HCT116 (cell line): ENCODE data around the gene RELL1.

Source experiments
- CTCF ChIP-seq, 3 experiments: fragments of 200-600 bp in 1 of 3; sonication (generic) in 1 of 3; IDR thresholded peaks in 2 of 3; conservative IDR thresholded peaks in 1 of 3; 2 replicates each; pipeline ENCODE4 v1.5.1; 2012 to 2017; ENCODE audit warnings: low read depth in 2 of 3, low read length in 2 of 3, antibody characterized with exemption in 1 of 3, borderline replicate concordance in 1 of 3, control low read depth in 1 of 3, mild to moderate bottlenecking in 1 of 3, mixed read lengths in 1 of 3, mixed run types in 1 of 3, moderate library complexity in 1 of 3; ENCODE audit not compliant: insufficient read depth in 1 of 3
- EZH2 ChIP-seq: fragments of 200-600 bp; sonication (generic); IDR thresholded peaks from 2 replicates; pipeline ENCODE4 v1.6.1; 2017; ENCODE audit warnings: antibody characterized with exemption, mixed run types
- MAX ChIP-seq: IDR thresholded peaks from 2 replicates; pipeline ENCODE4 v1.6.1; 2012
- POLR2A ChIP-seq: IDR thresholded peaks from 2 replicates; pipeline ENCODE4 v1.7.0; 2011; ENCODE audit warnings: borderline replicate concordance; ENCODE audit not compliant: insufficient read depth, insufficient read length; ENCODE audit errors: extremely low read depth
- POLR2AphosphoS5 ChIP-seq: IDR thresholded peaks from 2 replicates; pipeline ENCODE4 v1.6.1; 2011; ENCODE audit warnings: mild to moderate bottlenecking, low read depth, low read length, moderate library complexity
- RAD21 ChIP-seq: IDR thresholded peaks from 2 replicates; pipeline ENCODE4 v1.6.1; 2012; ENCODE audit warnings: low read depth, mild to moderate bottlenecking
- SIN3A ChIP-seq: IDR thresholded peaks from 2 replicates; pipeline ENCODE4 v1.6.1; 2012; ENCODE audit warnings: low read depth
- YY1 ChIP-seq: IDR thresholded peaks from 2 replicates; pipeline ENCODE4 v1.6.1; 2011; ENCODE audit warnings: low read length, low read depth, moderate library complexity, mild to moderate bottlenecking; ENCODE audit not compliant: insufficient replicate concordance; ENCODE audit errors: extremely low read depth

GRCh38 chr4:37604461-37604860, 81.7 kb downstream of the RELL1 start:
- TF ChIP-seq CTCF (IDR thresholded peaks at IDR 0.05 in 2 of 3, conservative IDR thresholded peaks at IDR 0.05 in 1 of 3; ENCODE audit: borderline replicate concordance in 1 of 3, insufficient read depth in 1 of 3, low read depth in 2 of 3, low read length in 2 of 3) (no peak), POLR2A (no peak), MAX (no peak), YY1 (no peak), SIN3A (no peak), EZH2 (no peak), RAD21 (no peak), POLR2AphosphoS5 (no peak)
